Gastroesophageal sphincter (tissue), 3 donors: ENCODE measurements around the gene GRM8.

Source experiments
- CTCF ChIP-seq, 4 experiments: fragments of 200-600 bp in 2 of 4; fragments of 450-650 bp in 2 of 4; sonication (generic) in 1 of 4; IDR thresholded peaks; one replicate each; pipeline ENCODE4 v1.5.1; 2017 to 2019; ENCODE audit warnings: antibody characterized with exemption in 4 of 4, mild to moderate bottlenecking in 2 of 4, moderate library complexity in 2 of 4
- EP300 ChIP-seq: sonication (generic); formaldehyde crosslinking; IDR thresholded peaks from one replicate; pipeline ENCODE4 v1.6.1; 2017; ENCODE audit warnings: antibody characterized with exemption, mild to moderate bottlenecking
- POLR2A ChIP-seq, 2 donors: fragments of 450-650 bp; IDR thresholded peaks; one replicate each; pipeline ENCODE4 v1.6.1; 2017; ENCODE audit warnings: antibody characterized with exemption in 2 of 2, mild to moderate bottlenecking in 2 of 2, moderate library complexity in 1 of 2
- POLR2AphosphoS5 ChIP-seq: sonication (generic); formaldehyde crosslinking; IDR thresholded peaks from one replicate; pipeline ENCODE4 v1.6.1; 2017; ENCODE audit warnings: antibody characterized with exemption

- TF ChIP-seq CTCF (IDR thresholded peaks at IDR 0.05) (no peak), POLR2A (IDR thresholded peaks at IDR 0.05) (no peak), EP300 (no peak), POLR2AphosphoS5 (no peak)
Observed at GRCh38 chr7:126525906-126526305, 726.8 kb downstream of the GRM8 start.
